A673 (cell line): ENCODE measurements around the gene POU3F1.

Source experiments
- CTCF ChIP-seq: fragments of 300-800, 200-600 bp; sonication (generic); conservative IDR thresholded peaks from 2 replicates; pipeline ENCODE4 v1.5.1; 2017; ENCODE audit warnings: low read depth, mild to moderate bottlenecking, antibody characterized with exemption, low read length, moderate library complexity, mixed read lengths
- EZH2 ChIP-seq: fragments of 200-600 bp; sonication (generic); IDR thresholded peaks from 2 replicates; pipeline ENCODE4 v1.6.1; 2017; ENCODE audit warnings: borderline replicate concordance, low read depth, mild to moderate bottlenecking, mixed read lengths, antibody characterized with exemption, low read length; ENCODE audit not compliant: poor library complexity, severe bottlenecking

GRCh38 chr1:38090796-38091195, 44.2 kb upstream of the POU3F1 start:
- no peak for TF ChIP-seq CTCF
- no peak for TF ChIP-seq EZH2
